GM19351 (cell line): ENCODE measurements around the gene PSMB9.
A peak's percentile ranks its signal among the peaks of the same experiment; 100 is the strongest.

Source experiments
- ATAC-seq: cut with Tn5 transposase; IDR thresholded peaks from one replicate; pipeline ENCODE4 v1.9.1; 2021; ENCODE audit warnings: mild to moderate bottlenecking, moderate library complexity; ENCODE audit not compliant: unreplicated experiment

Gene PSMB9

GRCh38 chr6:32838114-32838958 is 15.7 kb upstream of the PSMB9 start, which contains the start of gene TAP2:
TSS of gene TAP2 (minus strand) at chr6:32838739. CDS start at chr6:32838233, 506 bp downstream.
- peak; percentile 84 for ATAC-seq

- no peak for ATAC-seq
These were observed 14.6 kb upstream of the PSMB9 start for GRCh38 chr6:32839356-32839755.

GRCh38 chr6:32840604-32841246 is 13.3 kb upstream of the PSMB9 start:
- ATAC-seq: no peak

GRCh38 chr6:32842021-32842650 is 11.9 kb upstream of the PSMB9 start:
- ATAC-seq: no peak

- no peak for ATAC-seq
These were observed 11.3 kb upstream of the PSMB9 start for GRCh38 chr6:32842690-32843089.

- ATAC-seq: no peak
These were observed 10.5 kb upstream of the PSMB9 start for GRCh38 chr6:32843331-32843978.

GRCh38 chr6:32843979-32844838 is 9.8 kb upstream of the PSMB9 start, which contains the start of gene PSMB8:
TSS of gene PSMB8 (minus strand) at chr6:32844047. CDS start at chr6:32843996, 51 bp downstream.
- ATAC-seq: peak; percentile 74

- ATAC-seq: no peak
These were observed 9.1 kb upstream of the PSMB9 start for GRCh38 chr6:32844839-32845383.

GRCh38 chr6:32845384-32845884 is 8.6 kb upstream of the PSMB9 start:
- ATAC-seq: no peak

GRCh38 chr6:32847004-32847403 is 7.0 kb upstream of the PSMB9 start:
- no peak for ATAC-seq

GRCh38 chr6:32847795-32848194 is 6.2 kb upstream of the PSMB9 start:
- no peak for ATAC-seq

GRCh38 chr6:32849126-32849525 is 4.9 kb upstream of the PSMB9 start:
- ATAC-seq: no peak

- no peak for ATAC-seq
These were observed 3.0 kb upstream of the PSMB9 start for GRCh38 chr6:32851025-32851424.

- ATAC-seq: no peak
These were observed 1.8 kb upstream of the PSMB9 start for GRCh38 chr6:32852018-32852843.

GRCh38 chr6:32852844-32853540 is 1.0 kb upstream of the PSMB9 start:
- peak; percentile 12 for ATAC-seq

- peak; percentile 13 for ATAC-seq
These were observed 585 bp downstream of the PSMB9 start for GRCh38 chr6:32854376-32855178.

- ATAC-seq: no peak
These were observed 1.6 kb downstream of the PSMB9 start for GRCh38 chr6:32855467-32856174.
